Measurements from ENCODE around the gene CELSR2.

DNA sequence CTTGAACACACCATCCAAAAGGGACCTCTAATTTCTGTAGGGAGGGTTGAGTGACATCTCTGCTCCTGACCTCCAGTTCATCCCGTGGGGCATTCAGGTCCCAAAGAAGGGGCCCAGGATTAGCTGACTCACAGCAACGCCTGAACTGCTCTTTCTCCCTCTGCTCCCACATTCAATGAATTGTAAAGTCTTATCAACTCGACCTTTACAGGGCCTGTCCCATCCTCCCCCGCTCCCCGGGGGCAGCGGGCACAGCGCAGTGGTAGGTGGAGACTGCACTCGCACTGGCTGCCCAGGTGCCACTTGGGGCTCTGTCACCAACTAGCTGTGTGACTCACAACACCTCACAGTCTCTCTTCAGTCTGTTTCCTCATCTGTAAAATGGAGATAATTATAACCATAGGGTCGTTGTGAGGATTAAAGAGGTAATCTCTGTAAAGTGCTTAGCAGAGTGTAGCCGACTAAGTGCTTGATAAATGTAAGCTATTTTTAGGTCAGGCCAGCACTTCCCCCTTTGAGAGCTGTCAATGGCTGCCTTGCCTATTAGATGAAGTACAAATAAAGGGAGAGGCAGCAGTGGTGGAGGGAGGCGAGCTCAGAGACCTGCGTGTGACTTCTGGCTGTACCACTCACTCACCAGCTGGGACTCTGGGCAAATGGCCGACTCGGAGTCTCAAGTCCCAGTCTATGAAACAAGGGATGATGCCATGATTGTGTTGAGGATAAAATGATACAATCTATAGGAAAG lies 58.1 kb downstream of the CELSR2 start:
- TF ChIP-seq, protein P1, sequence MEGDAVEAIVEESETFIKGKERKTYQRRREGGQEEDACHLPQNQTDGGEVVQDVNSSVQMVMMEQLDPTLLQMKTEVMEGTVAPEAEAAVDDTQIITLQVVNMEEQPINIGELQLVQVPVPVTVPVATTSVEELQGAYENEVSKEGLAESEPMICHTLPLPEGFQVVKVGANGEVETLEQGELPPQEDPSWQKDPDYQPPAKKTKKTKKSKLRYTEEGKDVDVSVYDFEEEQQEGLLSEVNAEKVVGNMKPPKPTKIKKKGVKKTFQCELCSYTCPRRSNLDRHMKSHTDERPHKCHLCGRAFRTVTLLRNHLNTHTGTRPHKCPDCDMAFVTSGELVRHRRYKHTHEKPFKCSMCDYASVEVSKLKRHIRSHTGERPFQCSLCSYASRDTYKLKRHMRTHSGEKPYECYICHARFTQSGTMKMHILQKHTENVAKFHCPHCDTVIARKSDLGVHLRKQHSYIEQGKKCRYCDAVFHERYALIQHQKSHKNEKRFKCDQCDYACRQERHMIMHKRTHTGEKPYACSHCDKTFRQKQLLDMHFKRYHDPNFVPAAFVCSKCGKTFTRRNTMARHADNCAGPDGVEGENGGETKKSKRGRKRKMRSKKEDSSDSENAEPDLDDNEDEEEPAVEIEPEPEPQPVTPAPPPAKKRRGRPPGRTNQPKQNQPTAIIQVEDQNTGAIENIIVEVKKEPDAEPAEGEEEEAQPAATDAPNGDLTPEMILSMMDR (optimal IDR thresholded peaks at IDR 0.05 in 1 of 3, IDR thresholded peaks at IDR 0.05 in 1 of 3, conservative IDR thresholded peaks at IDR 0.05 in 1 of 3; ENCODE audit: extremely low read depth in 1 of 3, insufficient read depth in 2 of 3, low read length in 3 of 3): no peak
- no peak for TF ChIP-seq EZH2 (IDR thresholded peaks at IDR 0.05; ENCODE audit: low read length)

Data from keratinocyte (primary cell).